Upper lobe of left lung (tissue), 6 donors: Measurements from ENCODE around the gene REC8. TPM values are rescaled to one million over a fixed set of nuclear protein-coding genes. Genes with fewer than 3 reads are reported as not detected.
A peak's percentile ranks its signal among the peaks of the same experiment; 100 is the strongest.

Experiments used
- ATAC-seq, 2 donors: fragments of 200-7000 bp; cut with Tn5 transposase; one replicate each; pipeline ENCODE4 v1.9.1; 2022; ENCODE audit warnings: mild to moderate bottlenecking in 2 of 2, moderate library complexity in 2 of 2; ENCODE audit not compliant: low FRiP score in 2 of 2
- DNase-seq, 2 donors: peaks; one replicate each; pipeline ENCODE4 v3.0.0-alpha.2; 2019 to 2020
- H3K27ac ChIP-seq, 4 donors: fragments of 200-600 bp; sonication (generic); one replicate each; pipeline ENCODE4 v1.5.1; 2016 to 2019
- H3K27me3 ChIP-seq, 4 donors: fragments of 200-600 bp; sonication (generic); one replicate each; pipeline ENCODE4 v1.5.1; 2017 to 2019
- H3K36me3 ChIP-seq, 4 donors: fragments of 200-600 bp; sonication (generic); one replicate each; pipeline ENCODE4 v1.5.1; 2016 to 2019
- H3K4me1 ChIP-seq, 4 donors: fragments of 200-600 bp; sonication (generic); one replicate each; pipeline ENCODE4 v1.5.1; 2018 to 2019
- H3K4me3 ChIP-seq, 4 donors: fragments of 200-600 bp; sonication (generic); one replicate each; pipeline ENCODE4 v1.5.1; 2017 to 2019; ENCODE audit warnings: mild to moderate bottlenecking in 2 of 4, moderate library complexity in 1 of 4
- H3K9me3 ChIP-seq, 4 donors: fragments of 200-600 bp; sonication (generic); one replicate each; pipeline ENCODE4 v1.5.1; 2018 to 2019
- CTCF ChIP-seq, 6 experiments: fragments of 450-650 bp in 4 of 6; fragments of 200-600 bp in 2 of 6; sonication (generic) in 2 of 6; IDR thresholded peaks; one replicate each; pipeline ENCODE4 v1.5.1; 2016 to 2019; ENCODE audit warnings: antibody characterized with exemption in 6 of 6
- EP300 ChIP-seq, 4 donors: sonication (generic); formaldehyde crosslinking; IDR thresholded peaks; one replicate each; pipeline ENCODE4 v1.5.1; 2017; ENCODE audit warnings: antibody characterized with exemption in 4 of 4, control low read depth in 2 of 4
- POLR2A ChIP-seq, 4 donors: fragments of 450-650 bp; IDR thresholded peaks; one replicate each; pipeline ENCODE4 v1.5.1; 2016 to 2017; ENCODE audit warnings: antibody characterized with exemption in 4 of 4, mild to moderate bottlenecking in 2 of 4
- POLR2AphosphoS5 ChIP-seq, 2 donors: sonication (generic); formaldehyde crosslinking; IDR thresholded peaks; one replicate each; pipeline ENCODE4 v1.5.1; 2017; ENCODE audit warnings: antibody characterized with exemption in 2 of 2
- WGBS, 2 donors: methylation state at CpG; one replicate each; pipeline ENCODE4 v1.1.5; 2017 to 2018; 5-methylcytosine and 5-hydroxymethylcytosine counted together
- total RNA-seq, 6 donors: library from RNA; depleted of rRNA in 4 of 6; stranded (reverse); fragments of >200 nt in 4 of 6; gene quantifications; one replicate each; pipeline versions ENCODE4 v1.1.0 to v1.2.1, GENCODE V29; 2016 to 2021
- donor health status: DM: no; HTN: no; CAD: no; lungs with moderate emphysema.
- donor health status: DM: no; HTN: yes; CAD: no; lungs with severe emphysema.

Gene REC8
- 10 to 100 TPM; 16.0 to 76.5 (median 29.4) TPM for total RNA-seq

GRCh38 chr14:24171422-24172260 is at the start of gene REC8:
Gene REC8 (plus strand): TSS chr14:24172080. CDS start chr14:24172553, 473 bp downstream.
- ATAC-seq (peak; percentile 72 to 84), DNase-seq (peak; percentile 84 to 91)
- Histone ChIP-seq H3K9me3 (no peaks in the 10 kb centered on the region), H3K27ac (peak within 1 kb of the TSS in 3 of 4 donors; percentile 10 to 52 (median 22)), H3K4me3 (peak within 1 kb of the TSS in 3 of 4 donors; percentile 34 to 45 (median 43)), H3K4me1 (peaks cover 0 to 10% (median 6%) of the 10 kb centered on the region in 4 donors), H3K36me3 (peaks cover 3 to 75% (median 44%) of the 10 kb centered on the region in 4 donors), H3K27me3 (no peaks in the 10 kb centered on the region)
- WGBS, 2 donors: 34 to 39% methylated on average over 27 to 54 of the region's 63 CpGs
- TF ChIP-seq POLR2A (IDR thresholded peaks at IDR 0.05) (peak in 1 of 4 donors; percentile 35), EP300 (IDR thresholded peaks at IDR 0.05) (no peak)

GRCh38 chr14:24122416-24122815 is 49.5 kb upstream of the REC8 start:
- Histone ChIP-seq H3K4me3 (no peak overlapping the region), H3K27ac (no peak overlapping the region), H3K4me1 (no peaks in the 10 kb centered on the region), H3K36me3 (peaks cover 38 to 70% (median 61%) of the 10 kb centered on the region in 4 donors), H3K27me3 (no peaks in the 10 kb centered on the region), H3K9me3 (no peaks in the 10 kb centered on the region)
- ATAC-seq (no peak), DNase-seq (no peak)
- TF ChIP-seq EP300 (IDR thresholded peaks at IDR 0.05) (no peak), POLR2AphosphoS5 (IDR thresholded peaks at IDR 0.05) (no peak), CTCF (IDR thresholded peaks at IDR 0.05) (no peak), POLR2A (IDR thresholded peaks at IDR 0.05) (no peak)
- 98 to 100% methylated on average over 4 of the region's 4 CpGs for WGBS, 2 donors

GRCh38 chr14:24122898-24123297 is 49.0 kb upstream of the REC8 start:
- WGBS, 2 donors: 91% methylated on average over 8 of the region's 8 CpGs
- no peaks in the 10 kb centered on the region for H3K4me1 ChIP-seq
- DNase-seq (no peak), ATAC-seq (no peak)
- no peak overlapping the region for H3K27ac ChIP-seq
- no peak for TF ChIP-seq EP300 (IDR thresholded peaks at IDR 0.05)
- no peak for TF ChIP-seq POLR2AphosphoS5 (IDR thresholded peaks at IDR 0.05)
- TF ChIP-seq POLR2A (IDR thresholded peaks at IDR 0.05): no peak
- no peak for TF ChIP-seq CTCF (IDR thresholded peaks at IDR 0.05)
- H3K9me3 ChIP-seq: no peaks in the 10 kb centered on the region
- no peaks in the 10 kb centered on the region for H3K27me3 ChIP-seq
- H3K36me3 ChIP-seq: peaks cover 38 to 65% (median 58%) of the 10 kb centered on the region in 4 donors
- no peak overlapping the region for H3K4me3 ChIP-seq

- no peaks in the 10 kb centered on the region for H3K4me1 ChIP-seq
- no peak overlapping the region for H3K27ac ChIP-seq
- H3K4me3 ChIP-seq: no peak overlapping the region
- H3K9me3 ChIP-seq: no peaks in the 10 kb centered on the region
- H3K27me3 ChIP-seq: no peaks in the 10 kb centered on the region
- DNase-seq (no peak), ATAC-seq (peak in 1 of 2 donors; percentile 28)
- no peak for TF ChIP-seq POLR2A (IDR thresholded peaks at IDR 0.05)
- TF ChIP-seq POLR2AphosphoS5 (IDR thresholded peaks at IDR 0.05): no peak
- no peak for TF ChIP-seq EP300 (IDR thresholded peaks at IDR 0.05)
- TF ChIP-seq CTCF (IDR thresholded peaks at IDR 0.05): no peak
- H3K36me3 ChIP-seq: peaks cover 38 to 57% (median 50%) of the 10 kb centered on the region in 4 donors
- WGBS, 2 donors: 86% methylated on average over 9 of the region's 9 CpGs
Observed at GRCh38 chr14:24123424-24124417, 48.2 kb upstream of the REC8 start.

- Histone ChIP-seq H3K4me1 (peaks cover 0 to 10% (median 5%) of the 10 kb centered on the region in 4 donors), H3K27me3 (no peaks in the 10 kb centered on the region), H3K36me3 (peaks cover 10 to 24% (median 20%) of the 10 kb centered on the region in 4 donors), H3K9me3 (no peaks in the 10 kb centered on the region), H3K4me3 (no peak overlapping the region), H3K27ac (no peak overlapping the region)
- TF ChIP-seq EP300 (IDR thresholded peaks at IDR 0.05) (no peak), POLR2AphosphoS5 (IDR thresholded peaks at IDR 0.05) (no peak), CTCF (IDR thresholded peaks at IDR 0.05) (no peak), POLR2A (IDR thresholded peaks at IDR 0.05) (no peak)
- no peak for ATAC-seq
- no peak for DNase-seq
Observed at GRCh38 chr14:24126939-24127338, 44.9 kb upstream of the REC8 start.
